K562 (cell line): ENCODE data around the gene GSK3B. TPM values are rescaled to one million over a fixed set of nuclear protein-coding genes. Genes with fewer than 3 reads are reported as not detected.
A peak's percentile ranks its signal among the peaks of the same experiment; 100 is the strongest.

Experiments used
- ATAC-seq: fragments of 200-7000 bp; cut with Tn5 transposase; 3 replicates; pipeline ENCODE4 v1.9.1; 2020; ENCODE audit warnings: moderate library complexity
- BruUV-seq: library from RNA; stranded (reverse); fragments of 400-500 nt; replicated peaks from 2 replicates; lab custom pipeline; 2021; lab: Mats Ljungman, UMichigan
- CTCF ChIA-PET: fragments of 300-600 bp; formaldehyde crosslinking; extraction: SDS; loops from one replicate; lab custom pipeline; 2021; ENCODE audit warnings: low intra/inter-chr PET ratio; lab: Yijun Ruan, JAX
- POLR2A ChIA-PET: fragments of 300-600, 350-650 bp; sonication (Branson Sonifier 250); formaldehyde crosslinking; extraction: SDS; loops from one replicate; lab custom pipeline; 2021; ENCODE audit warnings: antibody characterized with exemption, inconsistent platforms; lab: Yijun Ruan, JAX
- DNase-seq, 4 experiments: peaks; one replicate each; pipeline versions ENCODE4 v3.0.0 to v3.0.0-alpha.2; 2011 to 2018; ENCODE audit warnings: low spot score in 3 of 4, mixed read lengths in 3 of 4; ENCODE audit errors: extremely low read depth in 1 of 4
- FAIRE-seq: peaks from 2 replicates; lab custom pipeline; 2011; peaks lifted over from hg19 to GRCh38; lab: Jason Lieb, UNC
- H2AFZ ChIP-seq: 2 replicates; pipeline ENCODE4 v1.6.0; 2011; ENCODE audit warnings: low read depth, low read length, control low read depth, inconsistent platforms
- H3K27ac ChIP-seq: fragments of 200-600 bp; 3 replicates; pipeline ENCODE4 v1.8.0; 2011; ENCODE audit warnings: low read depth, mild to moderate bottlenecking, control low read depth, inconsistent platforms, low read length, moderate library complexity, mixed read lengths; ENCODE audit errors: extremely low read depth
- H3K27me3 ChIP-seq, 2 experiments: fragments of 300-600 bp in 1 of 2; 2 replicates in 1 of 2; 3 replicates in 1 of 2; pipeline versions ENCODE4 v1.6.0 to v1.8.0; 2011; ENCODE audit warnings: inconsistent platforms in 2 of 2, low read length in 2 of 2, mild to moderate bottlenecking in 1 of 2, mixed read lengths in 1 of 2, moderate library complexity in 1 of 2; ENCODE audit not compliant: control insufficient read depth in 2 of 2, insufficient read depth in 2 of 2
- H3K36me3 ChIP-seq: fragments of 300-600 bp; 3 replicates; pipeline ENCODE4 v1.8.0; 2011; ENCODE audit warnings: mild to moderate bottlenecking, low read length, inconsistent platforms; ENCODE audit not compliant: control insufficient read depth, insufficient read depth
- H3K4me1 ChIP-seq, 2 experiments: fragments of 200-600 bp in 1 of 2; replicated peaks in 1 of 2; 2 replicates in 1 of 2; 3 replicates in 1 of 2; pipeline versions ENCODE4 v1.5.1 to v1.8.0; 2011; ENCODE audit warnings: inconsistent platforms in 2 of 2, low read length in 2 of 2, mild to moderate bottlenecking in 1 of 2, mixed read lengths in 1 of 2, moderate library complexity in 1 of 2; ENCODE audit not compliant: control insufficient read depth in 2 of 2, insufficient read depth in 2 of 2
- H3K4me2 ChIP-seq: 2 replicates; pipeline ENCODE4 v1.6.1; 2011; ENCODE audit warnings: low read length, control low read depth, inconsistent platforms, mixed read lengths; ENCODE audit not compliant: insufficient read depth
- H3K4me3 ChIP-seq: fragments of 200-600 bp; sonication (generic), shearing (Covaris generic); 2 replicates; pipeline ENCODE4 v1.5.1; 2016; ENCODE audit warnings: control low read depth, inconsistent platforms
- H3K79me2 ChIP-seq: fragments of 200-600 bp; 3 replicates; pipeline ENCODE4 v1.8.0; 2011; ENCODE audit warnings: low read length, inconsistent platforms; ENCODE audit not compliant: control insufficient read depth, insufficient read depth
- H3K9ac ChIP-seq, 2 experiments: 2 replicates each; pipeline versions ENCODE4 v1.6.0 to v1.6.1; 2011; ENCODE audit warnings: low read depth in 2 of 2, low read length in 2 of 2, control low read depth in 1 of 2, inconsistent platforms in 1 of 2, mild to moderate bottlenecking in 1 of 2, mixed read lengths in 1 of 2; ENCODE audit not compliant: insufficient read depth in 1 of 2
- H3K9me1 ChIP-seq: one replicate; pipeline ENCODE4 v1.6.0; 2011; ENCODE audit warnings: inconsistent platforms, mild to moderate bottlenecking, low read length, moderate library complexity; ENCODE audit not compliant: control insufficient read depth, insufficient read depth
- H3K9me3 ChIP-seq: replicated peaks from 2 replicates; pipeline ENCODE4 v1.5.1; 2011; ENCODE audit warnings: low read depth, low read length, inconsistent platforms; ENCODE audit not compliant: control insufficient read depth, insufficient read depth
- H4K20me1 ChIP-seq: replicated peaks from 2 replicates; pipeline ENCODE4 v1.6.1; 2011; ENCODE audit warnings: low read length, inconsistent platforms, mixed read lengths; ENCODE audit not compliant: control insufficient read depth, insufficient read depth
- CCNT2 ChIP-seq: IDR thresholded peaks from 2 replicates; pipeline ENCODE4 v1.6.1; 2011; ENCODE audit warnings: borderline replicate concordance, low read depth, mild to moderate bottlenecking, moderate library complexity, mixed read lengths, low read length; ENCODE audit not compliant: insufficient read length; ENCODE audit errors: extremely low read depth
- ELF1 ChIP-seq: fragments of 200-800 bp; sonication (Bioruptor generic); IDR thresholded peaks from 2 replicates; pipeline ENCODE4 v1.6.1; 2016; ENCODE audit warnings: missing genetic modification characterization, missing compliant biosample characterization
- JUNB ChIP-seq: fragments of 450-650 bp; formaldehyde crosslinking; conservative IDR thresholded peaks from 2 replicates; pipeline ENCODE4 v1.4.0; 2020; ENCODE audit warnings: mild to moderate bottlenecking
- NFRKB ChIP-seq: fragments of 450-650 bp; IDR thresholded peaks from 2 replicates; pipeline ENCODE4 v1.6.1; 2016; ENCODE audit warnings: low read depth
- RUNX1 ChIP-seq: sonication (generic); IDR thresholded peaks from 2 replicates; pipeline ENCODE4 v1.6.1; 2016; ENCODE audit warnings: antibody characterized with exemption, low read depth
- SMARCA5 ChIP-seq: fragments of 450-650 bp; IDR thresholded peaks from 2 replicates; pipeline ENCODE4 v1.6.1; 2016
- TAF1 ChIP-seq: IDR thresholded peaks from 2 replicates; pipeline ENCODE4 v1.6.1; 2011; ENCODE audit warnings: mild to moderate bottlenecking, low read length, moderate library complexity; ENCODE audit not compliant: insufficient read depth, control insufficient read depth, severe bottlenecking; ENCODE audit errors: extremely low read depth
- ZC3H4 ChIP-seq: sonication (generic); formaldehyde crosslinking; IDR thresholded peaks from 2 replicates; pipeline ENCODE4 v1.9.0; 2021; ENCODE audit warnings: missing genetic modification reagents, borderline replicate concordance
- ZNF830 ChIP-seq: fragments of 250-450 bp; sonication (Bioruptor Pico); IDR thresholded peaks from 2 replicates; pipeline ENCODE4 v1.5.0; 2021; ENCODE audit warnings: mild to moderate bottlenecking
- WGBS: fragments of 100-300 bp; shearing (Covaris generic); methylation state at CpG from one replicate; pipeline ENCODE4 v1.1.6; 2016; ENCODE audit warnings: low coverage, mixed read lengths; ENCODE audit not compliant: insufficient coverage; ENCODE audit errors: missing lambda C conversion rate; 5-methylcytosine and 5-hydroxymethylcytosine counted together
- in situ Hi-C: fragments of 300-500 bp; cut with MboI; formaldehyde crosslinking; loops from 4 replicates; pipeline ENCODE4 v1.15.0; 2018; ENCODE audit warnings: inconsistent platforms, mixed read lengths
- intact Hi-C: fragments of 100-400 bp; cut with micrococcal nuclease; formaldehyde crosslinking; loops from 2 replicates; pipeline ENCODE4 v1.14.2; 2022
- polyA plus RNA-seq, 8 experiments: library from polyadenylated mRNA; depleted of rRNA in 4 of 8; stranded (reverse) in 5 of 8; unstranded in 3 of 8; fragments of >200 nt; fragmentation: Nextera tagmentation in 2 of 8; fragmentation: Illumina TruSeq in 1 of 8; extraction: Ambion mirVana in 2 of 8; extraction: Trizol in 1 of 8; gene quantifications; 2 replicates each; pipeline versions ENCODE4 v1.2.1 to v1.2.3, GENCODE V29; 2011 to 2014; ENCODE audit warnings: inconsistent platforms in 1 of 8, missing spikeins in 1 of 8
- total RNA-seq, 7 experiments: library from RNA; depleted of rRNA in 6 of 7; stranded (reverse); fragments of >200 nt in 6 of 7; fragmentation: Illumina TruSeq in 2 of 7; extraction: Trizol in 2 of 7; gene quantifications; 2 replicates each; pipeline versions ENCODE4 v1.2.1 to v1.2.3, GENCODE V29; 2011 to 2021; ENCODE audit warnings: low replicate concordance in 1 of 7
- TF ChIP-seq, protein P1 (sequence below): fragments of 450-650 bp; formaldehyde crosslinking; IDR thresholded peaks from 2 replicates; pipeline ENCODE4 v1.4.0; 2020; ENCODE audit warnings: mild to moderate bottlenecking, moderate library complexity
- TF ChIP-seq, protein P2 (sequence below): fragments of 450-650 bp; conservative IDR thresholded peaks from 2 replicates; pipeline ENCODE4 v1.6.1; 2016; ENCODE audit warnings: missing genetic modification characterization, low read depth, mild to moderate bottlenecking, control low read depth, missing compliant biosample characterization
- TF ChIP-seq, protein P3 (sequence below): fragments of 250-450 bp; sonication (Bioruptor Pico); IDR thresholded peaks from 2 replicates; pipeline ENCODE4 v1.8.0; 2022; ENCODE audit warnings: moderate library complexity, mild to moderate bottlenecking, inconsistent platforms
- TF ChIP-seq, protein P4 (sequence below): fragments of 250-450 bp; sonication (Bioruptor Pico); IDR thresholded peaks from 2 replicates; pipeline ENCODE4 v1.4.0; 2020; ENCODE audit warnings: mild to moderate bottlenecking
- TF ChIP-seq, protein P5 (sequence below): fragments of 250-450 bp; sonication (Bioruptor Pico); IDR thresholded peaks from 2 replicates; pipeline ENCODE4 v1.4.0; 2020; ENCODE audit warnings: borderline replicate concordance

GSK3B gene
- total and polyA plus RNA-seq, 9 of the 15 experiments (the other 6 are each of a cell fraction or from before 2014, with no cell fraction given), result 4.7 to 25.0 (median 18.7) TPM

- DNase-seq (peak; percentile 54 to 88 (median 60)), FAIRE-seq (peak; percentile 54), ATAC-seq (peak; percentile 76)
- Histone ChIP-seq H3K9ac (peak overlapping the region; percentile 98 to 99), H3K36me3 (peaks cover 7% of the 10 kb centered on the region; the same call in 1 of the 3 replicates), H3K4me3 (peak overlapping the region; percentile 92), H3K4me1 (peaks cover 6 to 10% of the 10 kb centered on the region in 2 experiments; a peak in 3 of 5 replicates), H2AFZ (peak overlapping the region; percentile 87), H4K20me1 (peaks cover 23% of the 10 kb centered on the region), H3K9me1 (no peaks in the 10 kb centered on the region), H3K27me3 (no peaks in the 10 kb centered on the region), H3K79me2 (peaks cover 59% of the 10 kb centered on the region), H3K9me3 (no peaks in the 10 kb centered on the region), H3K4me2 (peak overlapping the region; percentile 89), H3K27ac (peak overlapping the region; percentile 99)
- intact Hi-C loops, result loop anchor here (5.0 to 10.0 kb wide), 3 partner anchors 161 to 459 kb away; partner anchors contain the start of gene LRRC58
- CTCF ChIA-PET, result no interaction called here
- POLR2A ChIA-PET, result interaction anchor here (0.6 to 3.5 kb wide), 15 partner anchors 12 to 670 kb away, joined by 3 to 28 read pairs (median 3); partner anchors contain the start of gene TMEM39A
- in situ Hi-C loops, result no loop called here
- BruUV-seq, result no TSS peak
- under 1% methylated on average over 30 of the region's 58 CpGs for WGBS
- TF ChIP-seq RUNX1 (no peak), ZNF830 (CRISPR knock-in tag) (0 out of 2 replicates have a peak, but pooled peaks have one; percentile 74), CCNT2 (no peak), ZC3H4 (CRISPR knock-in tag) (no peak), ELF1 (peak; percentile 49), SMARCA5 (no peak), NFRKB (peak; percentile 87), TAF1 (peak; percentile 52), JUNB (CRISPR knock-in tag) (no peak)
- TF ChIP-seq, protein P1, sequence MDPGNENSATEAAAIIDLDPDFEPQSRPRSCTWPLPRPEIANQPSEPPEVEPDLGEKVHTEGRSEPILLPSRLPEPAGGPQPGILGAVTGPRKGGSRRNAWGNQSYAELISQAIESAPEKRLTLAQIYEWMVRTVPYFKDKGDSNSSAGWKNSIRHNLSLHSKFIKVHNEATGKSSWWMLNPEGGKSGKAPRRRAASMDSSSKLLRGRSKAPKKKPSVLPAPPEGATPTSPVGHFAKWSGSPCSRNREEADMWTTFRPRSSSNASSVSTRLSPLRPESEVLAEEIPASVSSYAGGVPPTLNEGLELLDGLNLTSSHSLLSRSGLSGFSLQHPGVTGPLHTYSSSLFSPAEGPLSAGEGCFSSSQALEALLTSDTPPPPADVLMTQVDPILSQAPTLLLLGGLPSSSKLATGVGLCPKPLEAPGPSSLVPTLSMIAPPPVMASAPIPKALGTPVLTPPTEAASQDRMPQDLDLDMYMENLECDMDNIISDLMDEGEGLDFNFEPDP (CRISPR knock-in tag), result 0 out of 2 replicates have a peak, but pooled peaks have one; percentile 65
- TF ChIP-seq, protein P2, sequence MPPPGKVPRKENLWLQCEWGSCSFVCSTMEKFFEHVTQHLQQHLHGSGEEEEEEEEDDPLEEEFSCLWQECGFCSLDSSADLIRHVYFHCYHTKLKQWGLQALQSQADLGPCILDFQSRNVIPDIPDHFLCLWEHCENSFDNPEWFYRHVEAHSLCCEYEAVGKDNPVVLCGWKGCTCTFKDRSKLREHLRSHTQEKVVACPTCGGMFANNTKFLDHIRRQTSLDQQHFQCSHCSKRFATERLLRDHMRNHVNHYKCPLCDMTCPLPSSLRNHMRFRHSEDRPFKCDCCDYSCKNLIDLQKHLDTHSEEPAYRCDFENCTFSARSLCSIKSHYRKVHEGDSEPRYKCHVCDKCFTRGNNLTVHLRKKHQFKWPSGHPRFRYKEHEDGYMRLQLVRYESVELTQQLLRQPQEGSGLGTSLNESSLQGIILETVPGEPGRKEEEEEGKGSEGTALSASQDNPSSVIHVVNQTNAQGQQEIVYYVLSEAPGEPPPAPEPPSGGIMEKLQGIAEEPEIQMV (tag), result no peak
- TF ChIP-seq, protein P3, sequence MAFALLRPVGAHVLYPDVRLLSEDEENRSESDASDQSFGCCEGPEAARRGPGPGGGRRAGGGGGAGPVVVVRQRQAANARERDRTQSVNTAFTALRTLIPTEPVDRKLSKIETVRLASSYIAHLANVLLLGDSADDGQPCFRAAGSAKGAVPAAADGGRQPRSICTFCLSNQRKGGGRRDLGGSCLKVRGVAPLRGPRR, result no peak
- TF ChIP-seq, protein P4, sequence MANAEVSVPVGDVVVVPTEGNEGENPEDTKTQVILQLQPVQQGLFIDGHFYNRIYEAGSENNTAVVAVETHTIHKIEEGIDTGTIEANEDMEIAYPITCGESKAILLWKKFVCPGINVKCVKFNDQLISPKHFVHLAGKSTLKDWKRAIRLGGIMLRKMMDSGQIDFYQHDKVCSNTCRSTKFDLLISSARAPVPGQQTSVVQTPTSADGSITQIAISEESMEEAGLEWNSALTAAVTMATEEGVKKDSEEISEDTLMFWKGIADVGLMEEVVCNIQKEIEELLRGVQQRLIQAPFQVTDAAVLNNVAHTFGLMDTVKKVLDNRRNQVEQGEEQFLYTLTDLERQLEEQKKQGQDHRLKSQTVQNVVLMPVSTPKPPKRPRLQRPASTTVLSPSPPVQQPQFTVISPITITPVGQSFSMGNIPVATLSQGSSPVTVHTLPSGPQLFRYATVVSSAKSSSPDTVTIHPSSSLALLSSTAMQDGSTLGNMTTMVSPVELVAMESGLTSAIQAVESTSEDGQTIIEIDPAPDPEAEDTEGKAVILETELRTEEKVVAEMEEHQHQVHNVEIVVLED (CRISPR knock-in tag), result no peak
- TF ChIP-seq, protein P5, sequence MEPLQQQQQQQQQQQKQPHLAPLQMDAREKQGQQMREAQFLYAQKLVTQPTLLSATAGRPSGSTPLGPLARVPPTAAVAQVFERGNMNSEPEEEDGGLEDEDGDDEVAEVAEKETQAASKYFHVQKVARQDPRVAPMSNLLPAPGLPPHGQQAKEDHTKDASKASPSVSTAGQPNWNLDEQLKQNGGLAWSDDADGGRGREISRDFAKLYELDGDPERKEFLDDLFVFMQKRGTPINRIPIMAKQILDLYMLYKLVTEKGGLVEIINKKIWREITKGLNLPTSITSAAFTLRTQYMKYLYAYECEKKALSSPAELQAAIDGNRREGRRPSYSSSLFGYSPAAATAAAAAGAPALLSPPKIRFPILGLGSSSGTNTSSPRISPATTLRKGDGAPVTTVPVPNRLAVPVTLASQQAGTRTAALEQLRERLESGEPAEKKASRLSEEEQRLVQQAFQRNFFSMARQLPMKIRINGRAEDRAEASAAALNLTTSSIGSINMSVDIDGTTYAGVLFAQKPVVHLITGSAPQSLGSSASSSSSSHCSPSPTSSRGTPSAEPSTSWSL (CRISPR knock-in tag), result no peak
These were observed 1.2 kb upstream of the GSK3B start for GRCh38 chr3:120095226-120095978.
